Mesendoderm (in vitro differentiated cells): ENCODE measurements around the gene OR2A42.
"Not testable (repeated sequence)": the region's sequence is repeated elsewhere in the genome, so short reads cannot be mapped to it uniquely, and the experiment has no call there.

ENCODE experiments used
- DNase-seq: peaks from one replicate; pipeline ENCODE4 v3.0.0; 2013
- H2AK5ac ChIP-seq: 2 replicates; pipeline ENCODE4 v1.6.1; 2013; ENCODE audit warnings: low read length, inconsistent platforms
- H2BK120ac ChIP-seq: 2 replicates; pipeline ENCODE4 v1.6.1; 2013; ENCODE audit warnings: low read depth, mild to moderate bottlenecking, low read length, moderate library complexity, mixed read lengths
- H2BK15ac ChIP-seq: replicated peaks from 2 replicates; pipeline ENCODE4 v1.6.1; 2013; ENCODE audit warnings: low read depth, mild to moderate bottlenecking, moderate library complexity
- H2BK5ac ChIP-seq: 2 replicates; pipeline ENCODE4 v1.6.1; 2013; ENCODE audit warnings: low read length, inconsistent platforms
- H3K18ac ChIP-seq: 2 replicates; pipeline ENCODE4 v1.6.1; 2013; ENCODE audit warnings: mild to moderate bottlenecking, low read length, mixed read lengths
- H3K23ac ChIP-seq: one replicate; pipeline ENCODE4 v1.6.1; 2013; ENCODE audit warnings: low read length
- H3K27ac ChIP-seq: 2 replicates; pipeline ENCODE4 v1.5.1; 2013; ENCODE audit warnings: low read depth, mild to moderate bottlenecking, inconsistent platforms, low read length, moderate library complexity
- H3K27me3 ChIP-seq: 2 replicates; pipeline ENCODE4 v1.6.1; 2013; ENCODE audit warnings: low read length, control low read depth, mild to moderate bottlenecking, inconsistent platforms; ENCODE audit not compliant: insufficient read depth, poor library complexity
- H3K36me3 ChIP-seq: 2 replicates; pipeline ENCODE4 v1.6.1; 2013; ENCODE audit warnings: low read length, inconsistent platforms; ENCODE audit not compliant: control insufficient read depth, insufficient read depth
- H3K4ac ChIP-seq: one replicate; pipeline ENCODE4 v1.6.1; 2013; ENCODE audit warnings: low read depth, mild to moderate bottlenecking, low read length, moderate library complexity
- H3K4me1 ChIP-seq: 2 replicates; pipeline ENCODE4 v1.6.1; 2013; ENCODE audit warnings: low read depth, low read length, inconsistent platforms; ENCODE audit not compliant: control insufficient read depth
- H3K4me2 ChIP-seq: 2 replicates; pipeline ENCODE4 v1.6.1; 2013; ENCODE audit warnings: low read length
- H3K4me3 ChIP-seq: 2 replicates; pipeline ENCODE4 v1.5.1; 2013; ENCODE audit warnings: mild to moderate bottlenecking, low read length
- H3K56ac ChIP-seq: one replicate; pipeline ENCODE4 v1.6.1; 2013; ENCODE audit warnings: low read length
- H3K79me1 ChIP-seq: 2 replicates; pipeline ENCODE4 v1.6.1; 2013; ENCODE audit warnings: low read length, inconsistent platforms
- H3K79me2 ChIP-seq: 2 replicates; pipeline ENCODE4 v1.6.1; 2013; ENCODE audit warnings: mild to moderate bottlenecking, low read length; ENCODE audit not compliant: control insufficient read depth, insufficient read depth
- H3K9ac ChIP-seq: 2 replicates; pipeline ENCODE4 v1.6.1; 2013; ENCODE audit warnings: low read length, inconsistent platforms
- H4K5ac ChIP-seq: one replicate; pipeline ENCODE4 v1.6.1; 2013; ENCODE audit warnings: low read length
- H4K8ac ChIP-seq: one replicate; pipeline ENCODE4 v1.6.1; 2013; ENCODE audit warnings: low read depth, mild to moderate bottlenecking, control low read depth, low read length, moderate library complexity
- WGBS: extraction: QIAGEN DNeasy Blood & Tissue Kit; methylation state at CpG from one replicate; pipeline ENCODE4 v1.1.7; 2013; ENCODE audit warnings: low lambda C conversion rate, missing lambda C conversion rate; ENCODE audit not compliant: insufficient coverage; ENCODE audit errors: extremely low coverage; 5-methylcytosine and 5-hydroxymethylcytosine counted together

OR2A42 gene

DNA sequence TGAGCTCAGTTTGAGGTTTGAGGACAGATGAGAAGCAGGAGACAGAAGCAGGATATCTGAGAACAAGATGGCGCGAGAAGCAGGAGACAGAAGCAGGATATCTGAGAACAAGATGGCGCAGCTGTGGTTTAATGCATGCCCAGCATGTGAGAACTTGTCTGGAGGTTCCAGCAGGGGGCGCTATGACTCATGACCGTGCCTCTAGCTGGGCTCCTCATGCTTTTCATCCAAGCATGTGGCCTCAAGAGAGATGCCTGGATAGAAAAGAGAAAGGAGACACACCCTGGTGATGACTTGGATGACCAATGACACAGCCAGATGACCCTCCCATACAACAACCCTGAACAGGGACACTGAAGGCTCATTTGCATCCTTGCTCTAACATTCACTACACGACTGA, 40.6 kb upstream of the OR2A42 start:
- no CpG with 5 or more reads among the region's 6 CpGs for WGBS
- H3K27ac ChIP-seq, H3K27me3 ChIP-seq, H3K56ac ChIP-seq, H2AK5ac ChIP-seq, DNase-seq, H2BK5ac ChIP-seq, H3K9ac ChIP-seq, H3K4me1 ChIP-seq, H2BK15ac ChIP-seq, H3K18ac ChIP-seq, H3K23ac ChIP-seq, H3K4me3 ChIP-seq, H2BK120ac ChIP-seq, H3K79me1 ChIP-seq, H4K5ac ChIP-seq, H4K8ac ChIP-seq, H3K4me2 ChIP-seq, H3K79me2 ChIP-seq, H3K4ac ChIP-seq, H3K36me3 ChIP-seq: not testable (repeated sequence)

- not testable (repeated sequence) for H3K4me3 ChIP-seq, H3K4me2 ChIP-seq, H3K23ac ChIP-seq, H3K18ac ChIP-seq, H2BK15ac ChIP-seq, H2BK5ac ChIP-seq, H3K4me1 ChIP-seq, H2AK5ac ChIP-seq, H3K9ac ChIP-seq, H4K8ac ChIP-seq, H3K79me2 ChIP-seq, H3K56ac ChIP-seq, H3K36me3 ChIP-seq, H2BK120ac ChIP-seq, H3K79me1 ChIP-seq, H3K27ac ChIP-seq, H3K4ac ChIP-seq, DNase-seq, H3K27me3 ChIP-seq, H4K5ac ChIP-seq
- no CpG with 5 or more reads among the region's 6 CpGs for WGBS
Measured at GRCh38 chr7:144275281-144275680, 35.9 kb upstream of the OR2A42 start.

DNA sequence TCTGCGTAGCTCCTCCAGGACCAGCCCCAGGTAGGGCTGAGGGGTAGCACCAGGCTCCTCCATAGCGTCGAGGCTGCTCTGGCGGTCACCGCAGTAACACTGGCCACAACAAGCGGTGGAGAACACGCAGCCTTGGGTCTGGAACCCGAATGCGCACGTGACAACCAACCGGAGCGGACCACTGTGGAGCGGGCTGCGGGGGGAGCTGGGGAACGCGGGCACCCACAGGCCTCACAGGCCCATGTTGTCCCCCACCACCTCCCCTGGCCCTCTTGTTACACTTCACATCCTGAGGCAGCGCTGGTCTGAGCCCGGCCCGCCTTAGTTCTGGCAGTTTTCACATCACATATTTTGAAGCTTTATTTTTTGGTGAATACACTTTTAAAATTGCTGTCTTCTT, 29.8 kb upstream of the OR2A42 start, which contains the start of gene CTAGE8:
Gene CTAGE8 (minus strand): TSS at position 101 of the 400 bp plus-strand sequence. CDS start 38 bp downstream, at position 63.
- not testable (repeated sequence) for H3K79me1 ChIP-seq, H3K27me3 ChIP-seq, H3K9ac ChIP-seq, H2AK5ac ChIP-seq, H2BK5ac ChIP-seq, H3K27ac ChIP-seq, H3K56ac ChIP-seq, H3K36me3 ChIP-seq, H2BK120ac ChIP-seq, H3K4me2 ChIP-seq, H3K4ac ChIP-seq, H3K79me2 ChIP-seq, DNase-seq, H3K18ac ChIP-seq, H3K4me1 ChIP-seq, H3K23ac ChIP-seq, H4K8ac ChIP-seq, H3K4me3 ChIP-seq, H2BK15ac ChIP-seq, H4K5ac ChIP-seq
- WGBS: no CpG with 5 or more reads among the region's 19 CpGs

DNA sequence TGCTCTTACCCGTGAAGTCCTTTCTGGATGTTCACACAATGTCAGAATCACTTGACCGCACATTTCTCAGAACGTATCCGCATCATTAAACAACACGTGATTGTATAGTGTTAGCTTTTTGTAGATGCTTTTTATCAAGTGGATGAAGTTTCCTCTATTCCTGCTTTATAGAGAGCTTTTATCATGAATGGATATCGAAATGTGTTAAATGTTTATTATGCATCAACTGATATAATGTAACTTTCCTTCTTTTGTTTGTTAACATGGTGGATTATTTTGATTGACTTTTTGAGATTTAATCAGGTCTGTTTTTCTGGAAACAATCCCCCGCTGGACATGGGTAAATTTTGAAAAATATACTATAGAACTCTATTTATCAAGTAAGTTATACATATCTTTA, 25.3 kb upstream of the OR2A42 start, which contains the start of gene OR2A7:
Gene OR2A7 (minus strand): TSS at position 101 of the 400 bp plus-strand sequence. CDS start 5,164 bp downstream, outside the sequence.
- not testable (repeated sequence) for H3K18ac ChIP-seq, H3K79me1 ChIP-seq, DNase-seq, H3K9ac ChIP-seq, H2AK5ac ChIP-seq, H3K27ac ChIP-seq, H3K4me3 ChIP-seq, H4K8ac ChIP-seq, H3K4me2 ChIP-seq, H2BK120ac ChIP-seq, H3K56ac ChIP-seq, H2BK5ac ChIP-seq, H3K23ac ChIP-seq, H3K36me3 ChIP-seq, H3K79me2 ChIP-seq, H3K4ac ChIP-seq, H2BK15ac ChIP-seq, H3K4me1 ChIP-seq, H3K27me3 ChIP-seq, H4K5ac ChIP-seq
- no CpG with 5 or more reads among the region's 7 CpGs for WGBS

GRCh38 chr7:144262128-144262527, 22.7 kb upstream of the OR2A42 start:
- H3K79me1 ChIP-seq, H3K36me3 ChIP-seq, H3K27me3 ChIP-seq, H4K5ac ChIP-seq, H3K18ac ChIP-seq, H3K27ac ChIP-seq, H2BK15ac ChIP-seq, H3K9ac ChIP-seq, H3K4me1 ChIP-seq, H3K79me2 ChIP-seq, H2AK5ac ChIP-seq, H4K8ac ChIP-seq, H2BK120ac ChIP-seq, H2BK5ac ChIP-seq, DNase-seq, H3K4ac ChIP-seq, H3K56ac ChIP-seq, H3K4me2 ChIP-seq, H3K23ac ChIP-seq, H3K4me3 ChIP-seq: not testable (repeated sequence)
- no CpG with 5 or more reads among the region's 2 CpGs for WGBS

DNA sequence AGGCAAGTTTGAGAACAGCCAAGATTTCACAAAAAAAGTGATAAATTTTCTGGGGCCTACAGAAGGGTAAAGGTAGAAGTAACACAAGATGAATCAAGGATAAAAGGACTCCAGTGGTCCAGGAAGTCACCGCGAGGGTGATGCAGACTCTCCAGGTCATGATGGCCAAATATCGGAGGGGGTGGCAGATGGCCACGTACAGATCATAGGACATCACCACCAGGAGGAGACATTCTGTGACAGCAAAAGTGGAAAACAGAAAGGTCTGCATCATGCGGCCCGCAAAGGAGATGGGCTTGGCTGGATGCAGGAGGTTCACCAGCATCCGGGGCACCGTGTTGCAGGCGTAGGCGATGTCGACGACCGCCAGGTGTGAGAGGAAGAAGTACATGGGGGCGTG, 19.7 kb upstream of the OR2A42 start:
- H4K5ac ChIP-seq, H2BK120ac ChIP-seq, H3K79me2 ChIP-seq, H3K23ac ChIP-seq, H2AK5ac ChIP-seq, H3K27me3 ChIP-seq, H3K4me2 ChIP-seq, DNase-seq, H3K9ac ChIP-seq, H4K8ac ChIP-seq, H3K56ac ChIP-seq, H3K36me3 ChIP-seq, H2BK15ac ChIP-seq, H3K4me1 ChIP-seq, H2BK5ac ChIP-seq, H3K18ac ChIP-seq, H3K79me1 ChIP-seq, H3K4ac ChIP-seq, H3K27ac ChIP-seq, H3K4me3 ChIP-seq: not testable (repeated sequence)
- no CpG with 5 or more reads among the region's 14 CpGs for WGBS
